ENCODE measurements around the gene ANKIB1. TPM values are rescaled to one million over a fixed set of nuclear protein-coding genes. Genes with fewer than 3 reads are reported as not detected.

Gene ANKIB1
- total and polyA plus RNA-seq, 2 donors from 2014 or later: 10.7 to 59.0 TPM

GRCh38 chr7:92400013-92400412 is 154.2 kb downstream of the ANKIB1 start:
- Histone ChIP-seq H3K4me3 (ENCODE audit: low read length in 3 of 3) (no peak overlapping the region), H3K4me1 (ENCODE audit: control insufficient read depth in 2 of 3, insufficient read depth in 2 of 3, low read depth in 1 of 3, low read length in 3 of 3) (no peaks in the 10 kb centered on the region), H3K9me3 (ENCODE audit: control insufficient read depth in 2 of 3, insufficient read depth in 1 of 3, low read length in 3 of 3) (no peaks in the 10 kb centered on the region), H3K9ac (ENCODE audit: low read length in 3 of 3) (no peak overlapping the region), H3K27ac (ENCODE audit: low read depth in 2 of 2, low read length in 2 of 2) (no peak overlapping the region), H3K36me3 (ENCODE audit: control insufficient read depth in 2 of 3, insufficient read depth in 3 of 3, low read length in 3 of 3) (peaks cover 4 to 23% (median 18%) of the 10 kb centered on the region in 3 donors), H3K27me3 (ENCODE audit: control insufficient read depth, insufficient read depth, low read length) (no peaks in the 10 kb centered on the region)
- DNase-seq: no peak
- intact Hi-C loops (cut with DNase I): no loop called here
- no peak for TF ChIP-seq CTCF (IDR thresholded peaks at IDR 0.05; ENCODE audit: borderline replicate concordance, extremely low read depth, insufficient read depth)
- no peak for FAIRE-seq

GRCh38 chr7:92402920-92403759 is 157.4 kb downstream of the ANKIB1 start:
- H3K4me3 ChIP-seq (ENCODE audit: low read length in 3 of 3): no peak overlapping the region
- H3K9me3 ChIP-seq (ENCODE audit: control insufficient read depth in 2 of 3, insufficient read depth in 1 of 3, low read length in 3 of 3): no peaks in the 10 kb centered on the region
- H3K9ac ChIP-seq (ENCODE audit: low read length in 3 of 3): no peak overlapping the region
- peaks cover 2 to 14% (median 13%) of the 10 kb centered on the region in 3 donors for H3K36me3 ChIP-seq (ENCODE audit: control insufficient read depth in 2 of 3, insufficient read depth in 3 of 3, low read length in 3 of 3)
- no peaks in the 10 kb centered on the region for H3K27me3 ChIP-seq (ENCODE audit: control insufficient read depth, insufficient read depth, low read length)
- H3K4me1 ChIP-seq (ENCODE audit: control insufficient read depth in 2 of 3, insufficient read depth in 2 of 3, low read depth in 1 of 3, low read length in 3 of 3): no peaks in the 10 kb centered on the region
- peak in 2 of 5 donors; percentile 17 for DNase-seq
- intact Hi-C loops (cut with DNase I): no loop called here
- no peak overlapping the region for H3K27ac ChIP-seq (ENCODE audit: low read depth in 2 of 2, low read length in 2 of 2)
- TF ChIP-seq CTCF (IDR thresholded peaks at IDR 0.05; ENCODE audit: borderline replicate concordance, extremely low read depth, insufficient read depth): no peak
- no peak for FAIRE-seq

- no peak overlapping the region for H3K9ac ChIP-seq (ENCODE audit: low read length in 3 of 3)
- DNase-seq (no peak), FAIRE-seq (no peak)
- no peak overlapping the region for H3K4me3 ChIP-seq (ENCODE audit: low read length in 3 of 3)
- H3K36me3 ChIP-seq (ENCODE audit: control insufficient read depth in 2 of 3, insufficient read depth in 3 of 3, low read length in 3 of 3): peaks cover 2 to 9% (median 7%) of the 10 kb centered on the region in 3 donors
- H3K4me1 ChIP-seq (ENCODE audit: control insufficient read depth in 2 of 3, insufficient read depth in 2 of 3, low read depth in 1 of 3, low read length in 3 of 3): no peaks in the 10 kb centered on the region
- no peaks in the 10 kb centered on the region for H3K9me3 ChIP-seq (ENCODE audit: control insufficient read depth in 2 of 3, insufficient read depth in 1 of 3, low read length in 3 of 3)
- no peaks in the 10 kb centered on the region for H3K27me3 ChIP-seq (ENCODE audit: control insufficient read depth, insufficient read depth, low read length)
- intact Hi-C loops (cut with DNase I): no loop called here
- no peak overlapping the region for H3K27ac ChIP-seq (ENCODE audit: low read depth in 2 of 2, low read length in 2 of 2)
- no peak for TF ChIP-seq CTCF (IDR thresholded peaks at IDR 0.05; ENCODE audit: borderline replicate concordance, extremely low read depth, insufficient read depth)
Observed at GRCh38 chr7:92403760-92404074, 157.9 kb downstream of the ANKIB1 start.

All from kidney (tissue), 14 donors.